Fibroblast of the aortic adventitia (primary cell): ENCODE data around the gene ELOA. TPM values are rescaled to one million over a fixed set of nuclear protein-coding genes. Genes with fewer than 3 reads are reported as not detected.
"Not testable (repeated sequence)": the region's sequence is repeated elsewhere in the genome, so short reads cannot be mapped to it uniquely, and the experiment has no call there.

ENCODE experiments used
- DNase-seq: peaks from one replicate; pipeline ENCODE4 v3.0.0-alpha.2; 2010; ENCODE audit warnings: low read depth
- H3K4me3 ChIP-seq: 2 replicates; pipeline ENCODE4 v1.5.1; 2011; ENCODE audit warnings: low read depth, mild to moderate bottlenecking, control low read depth, low read length, moderate library complexity
- CTCF ChIP-seq: IDR thresholded peaks from 2 replicates; pipeline ENCODE4 v1.5.1; 2011; ENCODE audit warnings: mild to moderate bottlenecking, low read length, control low read depth, inconsistent platforms; ENCODE audit not compliant: insufficient read depth
- total RNA-seq: library from RNA; depleted of rRNA; stranded (reverse); fragments of >200 nt; gene quantifications from 2 replicates; pipeline ENCODE4 v1.2.3, GENCODE V29; 2012; ENCODE audit warnings: low replicate concordance

ELOA gene
- total RNA-seq, 1 donor = 41.9 TPM

- no peak overlapping the region for H3K4me3 ChIP-seq
- TF ChIP-seq CTCF = peak; percentile 98
- peak; percentile 83 for DNase-seq
Observed at GRCh38 chr1:23772049-23772853, 29.0 kb downstream of the ELOA start.

- H3K4me3 ChIP-seq = no peak overlapping the region
- DNase-seq = no peak
- TF ChIP-seq CTCF = no peak
Observed at GRCh38 chr1:23772854-23773242, 29.6 kb downstream of the ELOA start.

- no peak overlapping the region for H3K4me3 ChIP-seq
Observed at GRCh38 chr1:23774174-23774880, 31.1 kb downstream of the ELOA start.

GRCh38 chr1:23776217-23776616 lies 32.9 kb downstream of the ELOA start:
- H3K4me3 ChIP-seq = no peak overlapping the region
- TF ChIP-seq CTCF = no peak

More at GRCh38 chr1:23774174-23774880, 31.1 kb downstream of the ELOA start:
- DNase-seq = no peak
- TF ChIP-seq CTCF = no peak

GRCh38 chr1:23777979-23778814 lies 34.9 kb downstream of the ELOA start, which contains the start of gene PITHD1:
Gene PITHD1, plus strand, starts transcription at chr1:23778418. Its CDS starts 98 bp downstream, at chr1:23778516.
- no peak for TF ChIP-seq CTCF
- peak; percentile 86 for DNase-seq
- H3K4me3 ChIP-seq = peak within 1 kb of the TSS; percentile 95

More at GRCh38 chr1:23776217-23776616, 32.9 kb downstream of the ELOA start:
- no peak for DNase-seq

- DNase-seq = peak; percentile 55
- no peak for TF ChIP-seq CTCF
- peak overlapping the region; percentile 95 for H3K4me3 ChIP-seq
Observed at GRCh38 chr1:23779826-23780371, 36.6 kb downstream of the ELOA start.

GRCh38 chr1:23783141-23783540 lies 39.9 kb downstream of the ELOA start:
- not testable (repeated sequence) for DNase-seq, H3K4me3 ChIP-seq
